Neural progenitor cell (in vitro differentiated cells): ENCODE data around the gene RBM28. TPM values are rescaled to one million over a fixed set of nuclear protein-coding genes. Genes with fewer than 3 reads are reported as not detected.
A peak's percentile ranks its signal among the peaks of the same experiment; 100 is the strongest.

Source experiments
- DNase-seq: peaks from one replicate; pipeline ENCODE4 v3.0.0-alpha.2; 2016; ENCODE audit warnings: low spot score
- H2AFZ ChIP-seq: fragments of 200-600 bp; sonication (generic); replicated peaks from 2 replicates; pipeline ENCODE4 v1.6.1; 2016; ENCODE audit warnings: antibody characterized with exemption
- H3F3A ChIP-seq: fragments of 200-600 bp; sonication (generic); 2 replicates; pipeline ENCODE4 v1.6.1; 2016; ENCODE audit warnings: antibody characterized with exemption, low read depth
- H3K27ac ChIP-seq: fragments of 200-600 bp; sonication (generic); 2 replicates; pipeline ENCODE4 v1.5.1; 2016; ENCODE audit warnings: mild to moderate bottlenecking
- H3K27me3 ChIP-seq: fragments of 200-600 bp; sonication (generic); 2 replicates; pipeline ENCODE4 v1.6.1; 2016; ENCODE audit warnings: mild to moderate bottlenecking, moderate library complexity
- H3K36me3 ChIP-seq: fragments of 200-600 bp; sonication (generic); 2 replicates; pipeline ENCODE4 v1.5.1; 2016
- H3K4me1 ChIP-seq: fragments of 200-600 bp; sonication (generic); 2 replicates; pipeline ENCODE4 v1.6.1; 2016; ENCODE audit warnings: mixed run types
- H3K4me2 ChIP-seq: fragments of 200-600 bp; sonication (generic); 2 replicates; pipeline ENCODE4 v1.6.1; 2016
- H3K4me3 ChIP-seq: fragments of 200-600 bp; sonication (generic); 2 replicates; pipeline ENCODE4 v1.5.1; 2016
- H3K79me2 ChIP-seq: fragments of 200-600 bp; sonication (generic); 2 replicates; pipeline ENCODE4 v1.6.1; 2016; ENCODE audit warnings: low read depth
- H3K9ac ChIP-seq: fragments of 200-600 bp; sonication (generic); 2 replicates; pipeline ENCODE4 v1.6.1; 2016
- H3K9me3 ChIP-seq: fragments of 200-600 bp; sonication (generic); 2 replicates; pipeline ENCODE4 v1.5.1; 2016; ENCODE audit warnings: low read depth
- H4K20me1 ChIP-seq: fragments of 200-600 bp; sonication (generic); 2 replicates; pipeline ENCODE4 v1.6.1; 2016; ENCODE audit warnings: low read depth
- H3K27ac Mint-ChIP-seq: 3 replicates; pipeline ENCODE4 v1.8.0; 2021; ENCODE audit warnings: mixed read lengths
- H3K27me3 Mint-ChIP-seq: 2 replicates; pipeline ENCODE4 v1.8.0; 2022; ENCODE audit warnings: low read depth, mild to moderate bottlenecking, inconsistent platforms, moderate library complexity, mixed read lengths; ENCODE audit not compliant: insufficient read depth
- H3K36me3 Mint-ChIP-seq: 3 replicates; pipeline ENCODE4 v1.8.0; 2021; ENCODE audit warnings: mixed read lengths
- H3K4me1 Mint-ChIP-seq: 3 replicates; pipeline ENCODE4 v1.8.0; 2021; ENCODE audit warnings: mixed read lengths
- H3K4me3 Mint-ChIP-seq: 3 replicates; pipeline ENCODE4 v1.8.0; 2021; ENCODE audit warnings: mild to moderate bottlenecking, moderate library complexity, mixed read lengths
- H3K9me3 Mint-ChIP-seq: 3 replicates; pipeline ENCODE4 v1.8.0; 2020; ENCODE audit warnings: mixed read lengths
- EZH2 ChIP-seq: fragments of 200-600 bp; sonication (generic); IDR thresholded peaks from 2 replicates; pipeline ENCODE4 v1.6.1; 2017; ENCODE audit warnings: antibody characterized with exemption, mild to moderate bottlenecking, moderate library complexity
- EZH2phosphoT487 ChIP-seq: fragments of 200-600 bp; sonication (generic); IDR thresholded peaks from 2 replicates; pipeline ENCODE4 v1.6.1; 2017; ENCODE audit warnings: antibody characterized with exemption
- total RNA-seq: library from RNA; depleted of rRNA; stranded (reverse); fragments of >200 nt; gene quantifications from 2 replicates; pipeline ENCODE4 v1.2.3, GENCODE V29; 2015; ENCODE audit warnings: low replicate concordance
- TF ChIP-seq, protein P1 (sequence below): fragments of 200-600 bp; sonication (generic); IDR thresholded peaks from 2 replicates; pipeline ENCODE4 v1.5.1; 2017; ENCODE audit warnings: antibody characterized with exemption, mild to moderate bottlenecking

Gene RBM28
- total RNA-seq, 1 donor from 2014 or later, result 33.5 TPM

DNA sequence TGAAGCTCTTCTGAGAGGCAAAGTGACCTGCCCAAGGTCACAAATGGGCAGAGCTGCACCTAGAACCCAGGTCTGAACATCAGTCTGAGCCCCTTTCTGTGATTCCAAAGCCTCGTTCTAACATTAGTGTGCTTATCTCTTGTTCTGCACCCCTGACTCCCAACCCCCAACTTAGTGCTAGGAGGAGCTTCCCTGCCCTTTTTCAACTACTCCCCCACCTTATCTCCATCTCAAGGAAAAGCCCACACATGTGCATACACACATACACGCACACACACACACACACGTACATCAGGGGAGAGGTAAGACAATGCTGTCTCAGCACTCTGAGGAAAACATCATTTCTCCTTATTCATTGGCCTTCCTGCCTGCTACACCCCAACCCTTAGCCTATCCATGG, 9.5 kb upstream of the RBM28 start:
- TF ChIP-seq EZH2 (no peak), EZH2phosphoT487 (no peak)
- TF ChIP-seq, protein P1, sequence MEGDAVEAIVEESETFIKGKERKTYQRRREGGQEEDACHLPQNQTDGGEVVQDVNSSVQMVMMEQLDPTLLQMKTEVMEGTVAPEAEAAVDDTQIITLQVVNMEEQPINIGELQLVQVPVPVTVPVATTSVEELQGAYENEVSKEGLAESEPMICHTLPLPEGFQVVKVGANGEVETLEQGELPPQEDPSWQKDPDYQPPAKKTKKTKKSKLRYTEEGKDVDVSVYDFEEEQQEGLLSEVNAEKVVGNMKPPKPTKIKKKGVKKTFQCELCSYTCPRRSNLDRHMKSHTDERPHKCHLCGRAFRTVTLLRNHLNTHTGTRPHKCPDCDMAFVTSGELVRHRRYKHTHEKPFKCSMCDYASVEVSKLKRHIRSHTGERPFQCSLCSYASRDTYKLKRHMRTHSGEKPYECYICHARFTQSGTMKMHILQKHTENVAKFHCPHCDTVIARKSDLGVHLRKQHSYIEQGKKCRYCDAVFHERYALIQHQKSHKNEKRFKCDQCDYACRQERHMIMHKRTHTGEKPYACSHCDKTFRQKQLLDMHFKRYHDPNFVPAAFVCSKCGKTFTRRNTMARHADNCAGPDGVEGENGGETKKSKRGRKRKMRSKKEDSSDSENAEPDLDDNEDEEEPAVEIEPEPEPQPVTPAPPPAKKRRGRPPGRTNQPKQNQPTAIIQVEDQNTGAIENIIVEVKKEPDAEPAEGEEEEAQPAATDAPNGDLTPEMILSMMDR, result no peak
- H3K36me3 Mint-ChIP-seq, result no peaks in the 10 kb centered on the region
- Histone ChIP-seq H3K9ac (no peak overlapping the region), H3K9me3 (no peaks in the 10 kb centered on the region), H3K27ac (no peak overlapping the region), H3K4me1 (peaks cover 5% of the 10 kb centered on the region), H2AFZ (no peak overlapping the region), H3K4me3 (no peak overlapping the region), H3K27me3 (peaks cover 93% of the 10 kb centered on the region), H3K4me2 (no peak overlapping the region), H3K79me2 (no peaks in the 10 kb centered on the region), H4K20me1 (no peaks in the 10 kb centered on the region), H3K36me3 (no peaks in the 10 kb centered on the region), H3F3A (no peaks in the 10 kb centered on the region)
- H3K4me1 Mint-ChIP-seq, result peaks cover 30% of the 10 kb centered on the region
- no peak overlapping the region for H3K4me3 Mint-ChIP-seq
- peak overlapping the region; percentile 59 for H3K27ac Mint-ChIP-seq
- no peaks in the 10 kb centered on the region for H3K9me3 Mint-ChIP-seq
- peaks cover 26% of the 10 kb centered on the region for H3K27me3 Mint-ChIP-seq
- no peak for DNase-seq

DNA sequence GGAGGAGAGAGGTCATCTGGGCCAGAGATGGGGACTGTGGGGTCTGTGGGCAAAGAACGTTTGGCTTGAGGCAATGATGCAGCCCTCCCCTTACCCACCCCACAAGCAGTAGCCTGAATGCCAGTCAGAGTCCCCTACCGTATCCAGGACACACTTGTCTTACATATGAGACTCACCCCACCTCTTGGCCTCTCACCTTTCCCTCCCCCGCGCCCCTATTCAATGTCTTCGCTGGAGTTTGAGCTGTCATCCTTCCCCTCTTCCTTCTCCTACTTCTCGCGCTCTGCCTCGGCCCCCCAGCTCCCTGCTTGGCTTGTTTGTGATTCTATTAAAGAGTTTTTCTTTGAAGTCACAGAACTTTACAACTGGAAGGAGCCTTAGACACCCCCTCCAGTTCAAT, 8.9 kb upstream of the RBM28 start:
- Histone ChIP-seq H3K4me1 (peaks cover 5% of the 10 kb centered on the region), H3K79me2 (no peaks in the 10 kb centered on the region), H3K4me2 (no peak overlapping the region), H3F3A (no peaks in the 10 kb centered on the region), H3K9ac (no peak overlapping the region), H3K9me3 (no peaks in the 10 kb centered on the region), H2AFZ (no peak overlapping the region), H4K20me1 (no peaks in the 10 kb centered on the region), H3K4me3 (no peak overlapping the region), H3K27ac (no peak overlapping the region), H3K27me3 (peaks cover 93% of the 10 kb centered on the region), H3K36me3 (no peaks in the 10 kb centered on the region)
- no peak overlapping the region for H3K4me3 Mint-ChIP-seq
- no peaks in the 10 kb centered on the region for H3K9me3 Mint-ChIP-seq
- peak overlapping the region; percentile 59 for H3K27ac Mint-ChIP-seq
- no peak for DNase-seq
- H3K27me3 Mint-ChIP-seq, result peaks cover 25% of the 10 kb centered on the region
- H3K4me1 Mint-ChIP-seq, result peaks cover 32% of the 10 kb centered on the region
- TF ChIP-seq EZH2phosphoT487 (no peak), EZH2 (no peak)
- TF ChIP-seq, protein P1, result no peak
- H3K36me3 Mint-ChIP-seq, result no peaks in the 10 kb centered on the region

GRCh38 chr7:128352153-128352537, 8.4 kb upstream of the RBM28 start:
- H3K9me3 Mint-ChIP-seq, result no peaks in the 10 kb centered on the region

More at GRCh38 chr7:128352153-128352537, 8.4 kb upstream of the RBM28 start:
- H3K27me3 ChIP-seq, result peaks cover 93% of the 10 kb centered on the region
- H2AFZ ChIP-seq, result no peak overlapping the region
- Mint-ChIP-seq H3K4me3 (no peak overlapping the region), H3K27me3 (peaks cover 22% of the 10 kb centered on the region), H3K27ac (no peak overlapping the region), H3K4me1 (peaks cover 31% of the 10 kb centered on the region), H3K36me3 (no peaks in the 10 kb centered on the region)
- no peak overlapping the region for H3K4me3 ChIP-seq
- no peak for TF ChIP-seq EZH2phosphoT487
- TF ChIP-seq EZH2, result no peak
- TF ChIP-seq, protein P1, result peak; percentile 58
- H3K79me2 ChIP-seq, result no peaks in the 10 kb centered on the region
- H4K20me1 ChIP-seq, result no peaks in the 10 kb centered on the region
- peak; percentile 81 for DNase-seq
- H3F3A ChIP-seq, result no peaks in the 10 kb centered on the region
- H3K4me2 ChIP-seq, result no peak overlapping the region
- H3K9ac ChIP-seq, result no peak overlapping the region
- H3K36me3 ChIP-seq, result no peaks in the 10 kb centered on the region
- H3K4me1 ChIP-seq, result peaks cover 5% of the 10 kb centered on the region
- no peaks in the 10 kb centered on the region for H3K9me3 ChIP-seq
- H3K27ac ChIP-seq, result no peak overlapping the region
